Cortex of kidney (tissue), 1 donor: ENCODE results near the gene CCRL2.

ENCODE experiments used
- DNase-seq: peaks from one replicate; lab custom pipeline; 2025; lab: John Stamatoyannopoulos, UW

CCRL2 gene, protein sequence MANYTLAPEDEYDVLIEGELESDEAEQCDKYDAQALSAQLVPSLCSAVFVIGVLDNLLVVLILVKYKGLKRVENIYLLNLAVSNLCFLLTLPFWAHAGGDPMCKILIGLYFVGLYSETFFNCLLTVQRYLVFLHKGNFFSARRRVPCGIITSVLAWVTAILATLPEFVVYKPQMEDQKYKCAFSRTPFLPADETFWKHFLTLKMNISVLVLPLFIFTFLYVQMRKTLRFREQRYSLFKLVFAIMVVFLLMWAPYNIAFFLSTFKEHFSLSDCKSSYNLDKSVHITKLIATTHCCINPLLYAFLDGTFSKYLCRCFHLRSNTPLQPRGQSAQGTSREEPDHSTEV

GRCh38 chr3:46406788-46407611 is at the start of gene CCRL2, which contains the start of gene CCR5AS:
TSS of gene CCRL2 (plus strand) at chr3:46407259. CDS start at chr3:46408080, 821 bp downstream.
TSS of gene CCR5AS (minus strand) at chr3:46407066.
- DNase-seq, result no peak

- DNase-seq, result no peak
Observed at GRCh38 chr3:46358466-46358865, 48.6 kb upstream of the CCRL2 start.

- DNase-seq, result no peak
Observed at GRCh38 chr3:46359733-46360493, 47.1 kb upstream of the CCRL2 start.

- no peak for DNase-seq
Observed at GRCh38 chr3:46360907-46361306, 46.2 kb upstream of the CCRL2 start.

DNA sequence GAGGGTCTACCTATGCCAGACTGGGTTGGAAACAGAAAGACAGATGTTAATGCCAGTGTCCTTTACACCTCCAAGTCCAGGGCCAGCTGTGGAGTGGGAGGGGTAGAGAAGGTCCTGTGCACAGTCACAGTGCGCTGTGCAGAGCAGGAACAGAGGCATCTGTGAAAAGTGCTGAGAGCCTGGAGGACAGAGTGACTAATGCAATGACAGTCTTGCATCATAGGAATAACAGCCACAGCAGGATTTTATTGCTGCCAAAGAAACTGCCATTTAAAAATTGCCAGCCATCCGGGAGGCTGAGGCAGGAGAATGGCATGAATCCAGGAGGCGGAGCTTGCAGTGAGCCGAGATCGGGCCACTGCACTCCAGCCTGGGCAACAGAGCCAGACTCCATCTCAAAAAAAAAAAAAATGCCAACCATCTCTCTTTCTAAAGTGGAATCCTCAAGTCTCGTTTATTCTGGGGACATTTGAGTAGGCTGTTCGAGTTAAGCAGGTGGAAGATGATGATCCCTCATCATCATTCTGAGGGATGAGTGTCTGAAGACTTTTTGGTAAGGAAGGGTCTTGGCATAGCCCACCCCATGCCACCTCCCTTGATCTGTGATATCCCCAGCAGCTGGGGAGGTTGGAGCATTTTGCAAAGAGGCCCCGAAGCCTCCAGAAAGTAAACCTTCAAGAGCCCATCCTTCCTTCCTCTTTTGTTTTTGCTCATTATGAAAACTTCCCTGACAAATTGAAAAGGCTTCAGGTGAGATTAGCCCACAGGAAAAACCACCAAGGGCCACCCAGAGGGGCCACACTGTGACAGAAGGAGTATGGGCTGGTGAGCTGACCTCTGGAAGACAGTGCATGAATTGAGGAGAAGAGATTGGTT is 45.4 kb upstream of the CCRL2 start:
- DNase-seq, result no peak

- DNase-seq, result no peak
Observed at GRCh38 chr3:46365041-46365440, 42.0 kb upstream of the CCRL2 start.

GRCh38 chr3:46365737-46366524 is 41.1 kb upstream of the CCRL2 start:
- no peak for DNase-seq

GRCh38 chr3:46367811-46368210 is 39.2 kb upstream of the CCRL2 start:
- no peak for DNase-seq

GRCh38 chr3:46368569-46368968 is 38.5 kb upstream of the CCRL2 start:
- no peak for DNase-seq

DNA sequence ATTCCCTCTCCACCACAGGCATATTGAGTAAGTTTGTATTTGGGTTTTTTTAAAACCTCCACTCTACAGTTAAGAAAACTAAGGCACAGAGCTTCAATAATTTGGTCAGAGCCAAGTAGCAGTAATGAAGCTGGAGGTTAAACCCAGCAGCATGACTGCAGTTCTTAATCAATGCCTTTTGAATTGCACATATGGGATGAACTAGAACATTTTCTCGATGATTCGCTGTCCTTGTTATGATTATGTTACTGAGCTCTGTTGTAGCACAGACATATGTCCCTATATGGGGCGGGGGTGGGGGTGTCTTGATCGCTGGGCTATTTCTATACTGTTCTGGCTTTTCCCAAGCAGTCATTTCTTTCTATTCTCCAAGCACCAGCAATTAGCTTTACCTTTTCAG is 37.9 kb upstream of the CCRL2 start:
- no peak for DNase-seq

DNA sequence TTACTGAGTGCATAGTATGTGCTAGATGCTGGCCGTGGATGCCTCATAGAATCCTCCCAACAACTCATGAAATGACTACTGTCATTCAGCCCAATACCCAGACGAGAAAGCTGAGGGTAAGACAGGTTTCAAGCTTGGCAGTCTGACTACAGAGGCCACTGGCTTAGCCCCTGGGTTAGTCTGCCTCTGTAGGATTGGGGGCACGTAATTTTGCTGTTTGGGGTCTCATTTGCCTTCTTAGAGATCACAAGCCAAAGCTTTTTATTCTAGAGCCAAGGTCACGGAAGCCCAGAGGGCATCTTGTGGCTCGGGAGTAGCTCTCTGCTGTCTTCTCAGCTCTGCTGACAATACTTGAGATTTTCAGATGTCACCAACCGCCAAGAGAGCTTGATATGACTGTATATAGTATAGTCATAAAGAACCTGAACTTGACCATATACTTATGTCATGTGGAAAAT is 37.4 kb upstream of the CCRL2 start:
- no peak for DNase-seq

GRCh38 chr3:46370839-46371518 is 36.1 kb upstream of the CCRL2 start, which contains the start of gene CCR5:
TSS of gene CCR5 (plus strand) at chr3:46370946. CDS start at chr3:46372903, 1,957 bp downstream.
- no peak for DNase-seq

DNA sequence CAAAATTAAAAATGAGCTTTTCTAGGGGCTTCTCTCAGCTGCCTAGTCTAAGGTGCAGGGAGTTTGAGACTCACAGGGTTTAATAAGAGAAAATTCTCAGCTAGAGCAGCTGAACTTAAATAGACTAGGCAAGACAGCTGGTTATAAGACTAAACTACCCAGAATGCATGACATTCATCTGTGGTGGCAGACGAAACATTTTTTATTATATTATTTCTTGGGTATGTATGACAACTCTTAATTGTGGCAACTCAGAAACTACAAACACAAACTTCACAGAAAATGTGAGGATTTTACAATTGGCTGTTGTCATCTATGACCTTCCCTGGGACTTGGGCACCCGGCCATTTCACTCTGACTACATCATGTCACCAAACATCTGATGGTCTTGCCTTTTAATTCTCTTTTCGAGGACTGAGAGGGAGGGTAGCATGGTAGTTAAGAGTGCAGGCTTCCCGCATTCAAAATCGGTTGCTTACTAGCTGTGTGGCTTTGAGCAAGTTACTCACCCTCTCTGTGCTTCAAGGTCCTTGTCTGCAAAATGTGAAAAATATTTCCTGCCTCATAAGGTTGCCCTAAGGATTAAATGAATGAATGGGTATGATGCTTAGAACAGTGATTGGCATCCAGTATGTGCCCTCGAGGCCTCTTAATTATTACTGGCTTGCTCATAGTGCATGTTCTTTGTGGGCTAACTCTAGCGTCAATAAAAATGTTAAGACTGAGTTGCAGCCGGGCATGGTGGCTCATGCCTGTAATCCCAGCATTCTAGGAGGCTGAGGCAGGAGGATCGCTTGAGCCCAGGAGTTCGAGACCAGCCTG is 35.3 kb upstream of the CCRL2 start:
- no peak for DNase-seq

DNA sequence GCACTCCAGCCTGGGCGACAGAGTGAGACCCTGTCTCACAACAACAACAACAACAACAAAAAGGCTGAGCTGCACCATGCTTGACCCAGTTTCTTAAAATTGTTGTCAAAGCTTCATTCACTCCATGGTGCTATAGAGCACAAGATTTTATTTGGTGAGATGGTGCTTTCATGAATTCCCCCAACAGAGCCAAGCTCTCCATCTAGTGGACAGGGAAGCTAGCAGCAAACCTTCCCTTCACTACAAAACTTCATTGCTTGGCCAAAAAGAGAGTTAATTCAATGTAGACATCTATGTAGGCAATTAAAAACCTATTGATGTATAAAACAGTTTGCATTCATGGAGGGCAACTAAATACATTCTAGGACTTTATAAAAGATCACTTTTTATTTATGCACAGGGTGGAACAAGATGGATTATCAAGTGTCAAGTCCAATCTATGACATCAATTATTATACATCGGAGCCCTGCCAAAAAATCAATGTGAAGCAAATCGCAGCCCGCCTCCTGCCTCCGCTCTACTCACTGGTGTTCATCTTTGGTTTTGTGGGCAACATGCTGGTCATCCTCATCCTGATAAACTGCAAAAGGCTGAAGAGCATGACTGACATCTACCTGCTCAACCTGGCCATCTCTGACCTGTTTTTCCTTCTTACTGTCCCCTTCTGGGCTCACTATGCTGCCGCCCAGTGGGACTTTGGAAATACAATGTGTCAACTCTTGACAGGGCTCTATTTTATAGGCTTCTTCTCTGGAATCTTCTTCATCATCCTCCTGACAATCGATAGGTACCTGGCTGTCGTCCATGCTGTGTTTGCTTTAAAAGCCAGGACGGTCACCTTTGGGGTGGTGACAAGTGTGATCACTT is 34.3 kb upstream of the CCRL2 start:
- DNase-seq, result no peak

DNA sequence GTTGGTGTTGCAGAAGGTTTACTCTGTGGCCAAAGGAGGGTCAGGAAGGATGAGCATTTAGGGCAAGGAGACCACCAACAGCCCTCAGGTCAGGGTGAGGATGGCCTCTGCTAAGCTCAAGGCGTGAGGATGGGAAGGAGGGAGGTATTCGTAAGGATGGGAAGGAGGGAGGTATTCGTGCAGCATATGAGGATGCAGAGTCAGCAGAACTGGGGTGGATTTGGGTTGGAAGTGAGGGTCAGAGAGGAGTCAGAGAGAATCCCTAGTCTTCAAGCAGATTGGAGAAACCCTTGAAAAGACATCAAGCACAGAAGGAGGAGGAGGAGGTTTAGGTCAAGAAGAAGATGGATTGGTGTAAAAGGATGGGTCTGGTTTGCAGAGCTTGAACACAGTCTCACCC is 32.3 kb upstream of the CCRL2 start:
- no peak for DNase-seq

DNA sequence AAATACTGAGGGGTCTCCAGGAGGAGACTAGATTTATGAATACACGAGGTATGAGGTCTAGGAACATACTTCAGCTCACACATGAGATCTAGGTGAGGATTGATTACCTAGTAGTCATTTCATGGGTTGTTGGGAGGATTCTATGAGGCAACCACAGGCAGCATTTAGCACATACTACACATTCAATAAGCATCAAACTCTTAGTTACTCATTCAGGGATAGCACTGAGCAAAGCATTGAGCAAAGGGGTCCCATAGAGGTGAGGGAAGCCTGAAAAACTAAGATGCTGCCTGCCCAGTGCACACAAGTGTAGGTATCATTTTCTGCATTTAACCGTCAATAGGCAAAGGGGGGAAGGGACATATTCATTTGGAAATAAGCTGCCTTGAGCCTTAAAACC is 31.8 kb upstream of the CCRL2 start:
- no peak for DNase-seq

GRCh38 chr3:46375814-46376213 is 31.2 kb upstream of the CCRL2 start:
- DNase-seq, result no peak

DNA sequence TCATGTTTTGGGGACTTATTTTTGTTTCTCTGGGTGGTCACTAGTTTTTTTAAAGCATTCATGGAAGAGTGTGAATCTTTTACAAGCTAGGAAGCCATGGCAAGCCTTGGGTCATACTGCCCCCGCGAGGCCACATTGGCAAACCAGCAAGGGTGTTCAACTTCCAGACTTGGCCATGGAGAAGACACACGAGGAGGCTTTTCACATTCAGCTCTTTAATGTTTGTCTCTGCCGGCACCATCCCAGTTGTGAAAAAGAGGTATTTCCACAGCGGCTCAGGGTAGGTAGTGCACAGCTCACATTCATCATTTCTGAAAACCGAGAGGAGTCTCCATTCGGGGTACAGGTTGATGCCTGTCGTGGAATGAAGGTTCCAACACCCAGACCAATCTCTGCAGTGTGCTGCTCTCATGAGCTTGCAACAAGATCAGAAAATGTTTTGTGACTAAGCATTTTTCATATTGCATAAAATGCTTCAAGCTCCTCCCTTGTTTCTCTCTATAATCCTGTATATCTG is 28.6 kb upstream of the CCRL2 start:
- no peak for DNase-seq
